K562 (cell line): ENCODE results near the gene ADK. TPM values are rescaled to one million over a fixed set of nuclear protein-coding genes. Genes with fewer than 3 reads are reported as not detected.

Source experiments
- IRF9 ChIP-seq: fragments of 450-650 bp; IDR thresholded peaks from 2 replicates; pipeline ENCODE4 v1.6.1; 2016; ENCODE audit warnings: missing biosample characterization, missing genetic modification characterization
- NR2C1 ChIP-seq, 2 experiments: fragments of 450-650 bp; IDR thresholded peaks; 2 replicates each; pipeline ENCODE4 v1.6.1; 2017; ENCODE audit warnings: mild to moderate bottlenecking in 2 of 2, antibody characterized with exemption in 1 of 2, inconsistent platforms in 1 of 2, missing compliant biosample characterization in 1 of 2, missing genetic modification characterization in 1 of 2
- RBM25 ChIP-seq: fragments of 200-400 bp; formaldehyde crosslinking; IDR thresholded peaks from 2 replicates; pipeline ENCODE4 v1.6.1; 2018; ENCODE audit warnings: low read length, low read depth, moderate library complexity; ENCODE audit not compliant: severe bottlenecking
- SMAD2 ChIP-seq: fragments of 150-350 bp; IDR thresholded peaks from 2 replicates; pipeline ENCODE4 v1.6.1; 2014; ENCODE audit warnings: low read depth, mild to moderate bottlenecking, low read length
- STAG1 ChIP-seq: sonication (generic); formaldehyde crosslinking; IDR thresholded peaks from 2 replicates; pipeline ENCODE4 v1.5.0; 2020; ENCODE audit warnings: missing genetic modification reagents, borderline replicate concordance
- ZNF512 ChIP-seq: IDR thresholded peaks from 2 replicates; pipeline ENCODE4 v1.6.1; 2016; ENCODE audit warnings: missing genetic modification characterization, missing compliant biosample characterization
- polyA plus RNA-seq, 8 experiments: library from polyadenylated mRNA; depleted of rRNA in 4 of 8; stranded (reverse) in 5 of 8; unstranded in 3 of 8; fragments of >200 nt; fragmentation: Nextera tagmentation in 2 of 8; fragmentation: Illumina TruSeq in 1 of 8; extraction: Ambion mirVana in 2 of 8; extraction: Trizol in 1 of 8; gene quantifications; 2 replicates each; pipeline versions ENCODE4 v1.2.1 to v1.2.3, GENCODE V29; 2011 to 2014; ENCODE audit warnings: inconsistent platforms in 1 of 8, missing spikeins in 1 of 8
- total RNA-seq, 7 experiments: library from RNA; depleted of rRNA in 6 of 7; stranded (reverse); fragments of >200 nt in 6 of 7; fragmentation: Illumina TruSeq in 2 of 7; extraction: Trizol in 2 of 7; gene quantifications; 2 replicates each; pipeline versions ENCODE4 v1.2.1 to v1.2.3, GENCODE V29; 2011 to 2021; ENCODE audit warnings: low replicate concordance in 1 of 7
- TF ChIP-seq, protein P1 (sequence below): sonication (generic); formaldehyde crosslinking; IDR thresholded peaks from 2 replicates; pipeline ENCODE4 v1.8.1; 2023; ENCODE audit warnings: missing genetic modification reagents, mild to moderate bottlenecking, borderline replicate concordance

ADK gene
- total and polyA plus RNA-seq, 9 of the 15 experiments (the other 6 are each of a cell fraction or from before 2014, with no cell fraction given), result 54.2 to 97.8 (median 73.6) TPM

DNA sequence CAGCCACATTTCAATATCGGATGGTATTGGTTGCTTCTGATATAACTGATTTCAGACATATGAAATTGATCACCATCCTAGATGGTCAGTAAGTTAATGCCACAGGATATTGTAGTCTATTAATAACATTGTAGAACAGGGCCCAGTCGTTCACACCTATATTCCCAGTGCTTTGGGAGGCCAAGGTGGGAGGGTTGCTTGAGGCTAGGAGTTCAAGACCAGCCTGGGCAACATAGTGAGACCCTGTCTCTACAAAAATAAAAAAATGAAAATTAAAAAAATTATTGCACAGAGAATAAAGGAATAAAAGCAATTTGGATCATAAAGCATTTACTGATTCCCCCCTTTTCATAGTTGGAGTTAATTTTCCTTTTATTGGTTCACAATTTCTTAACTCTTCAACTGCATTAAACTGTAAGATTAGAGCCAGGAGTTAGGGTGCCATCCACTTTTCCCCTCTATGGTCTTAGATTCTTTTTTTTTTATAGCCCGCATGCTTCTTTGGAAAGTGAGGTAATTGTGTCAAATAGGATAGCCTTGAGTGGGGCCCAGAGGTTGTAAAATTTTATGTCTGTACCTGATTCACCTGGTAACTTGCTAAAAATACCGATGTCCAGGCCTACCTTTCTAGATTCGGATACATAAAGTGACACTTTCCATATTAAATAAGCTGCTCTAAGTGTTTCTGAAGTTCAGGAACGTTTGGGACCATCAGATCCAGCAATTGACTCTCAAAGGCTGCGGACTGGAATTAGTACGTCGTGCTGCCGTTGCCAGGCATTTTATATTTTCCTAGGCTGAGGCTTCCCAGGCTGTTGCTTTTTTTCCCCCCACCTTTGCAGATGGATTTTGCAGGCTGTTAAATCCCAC lies 24.7 kb downstream of the ADK start (continued):
- TF ChIP-seq, protein P1, sequence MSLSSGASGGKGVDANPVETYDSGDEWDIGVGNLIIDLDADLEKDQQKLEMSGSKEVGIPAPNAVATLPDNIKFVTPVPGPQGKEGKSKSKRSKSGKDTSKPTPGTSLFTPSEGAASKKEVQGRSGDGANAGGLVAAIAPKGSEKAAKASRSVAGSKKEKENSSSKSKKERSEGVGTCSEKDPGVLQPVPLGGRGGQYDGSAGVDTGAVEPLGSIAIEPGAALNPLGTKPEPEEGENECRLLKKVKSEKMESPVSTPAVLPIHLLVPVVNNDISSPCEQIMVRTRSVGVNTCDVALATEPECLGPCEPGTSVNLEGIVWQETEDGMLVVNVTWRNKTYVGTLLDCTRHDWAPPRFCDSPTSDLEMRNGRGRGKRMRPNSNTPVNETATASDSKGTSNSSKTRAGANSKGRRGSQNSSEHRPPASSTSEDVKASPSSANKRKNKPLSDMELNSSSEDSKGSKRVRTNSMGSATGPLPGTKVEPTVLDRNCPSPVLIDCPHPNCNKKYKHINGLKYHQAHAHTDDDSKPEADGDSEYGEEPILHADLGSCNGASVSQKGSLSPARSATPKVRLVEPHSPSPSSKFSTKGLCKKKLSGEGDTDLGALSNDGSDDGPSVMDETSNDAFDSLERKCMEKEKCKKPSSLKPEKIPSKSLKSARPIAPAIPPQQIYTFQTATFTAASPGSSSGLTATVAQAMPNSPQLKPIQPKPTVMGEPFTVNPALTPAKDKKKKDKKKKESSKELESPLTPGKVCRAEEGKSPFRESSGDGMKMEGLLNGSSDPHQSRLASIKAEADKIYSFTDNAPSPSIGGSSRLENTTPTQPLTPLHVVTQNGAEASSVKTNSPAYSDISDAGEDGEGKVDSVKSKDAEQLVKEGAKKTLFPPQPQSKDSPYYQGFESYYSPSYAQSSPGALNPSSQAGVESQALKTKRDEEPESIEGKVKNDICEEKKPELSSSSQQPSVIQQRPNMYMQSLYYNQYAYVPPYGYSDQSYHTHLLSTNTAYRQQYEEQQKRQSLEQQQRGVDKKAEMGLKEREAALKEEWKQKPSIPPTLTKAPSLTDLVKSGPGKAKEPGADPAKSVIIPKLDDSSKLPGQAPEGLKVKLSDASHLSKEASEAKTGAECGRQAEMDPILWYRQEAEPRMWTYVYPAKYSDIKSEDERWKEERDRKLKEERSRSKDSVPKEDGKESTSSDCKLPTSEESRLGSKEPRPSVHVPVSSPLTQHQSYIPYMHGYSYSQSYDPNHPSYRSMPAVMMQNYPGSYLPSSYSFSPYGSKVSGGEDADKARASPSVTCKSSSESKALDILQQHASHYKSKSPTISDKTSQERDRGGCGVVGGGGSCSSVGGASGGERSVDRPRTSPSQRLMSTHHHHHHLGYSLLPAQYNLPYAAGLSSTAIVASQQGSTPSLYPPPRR (CRISPR knock-in tag), result 0 out of 2 replicates have a peak, but pooled peaks have one; percentile 1
- 0 out of 2 replicates have a peak, but pooled peaks have one; percentile 17 for TF ChIP-seq ZNF512
- TF ChIP-seq SMAD2, result no peak
- 0 out of 2 replicates have a peak, but pooled peaks have one; percentile 40 for TF ChIP-seq IRF9 (tag)
- TF ChIP-seq RBM25, result peak; percentile 47
- no peak for TF ChIP-seq NR2C1 (IDR thresholded peaks at IDR 0.05)
- TF ChIP-seq NR2C1 (tag; IDR thresholded peaks at IDR 0.05), result 0 out of 2 replicates have a peak, but pooled peaks have one; percentile 51
- no peak for TF ChIP-seq STAG1 (CRISPR knock-in tag)
- TF ChIP-seq, all 486 proteins: peak for 18
